Neural cell (in vitro differentiated cells): ENCODE results near the gene DYNC2H1. TPM values are rescaled to one million over a fixed set of nuclear protein-coding genes. Genes with fewer than 3 reads are reported as not detected.

ENCODE experiments used
- H2AFZ ChIP-seq: fragments of 200-600, 300-800 bp; sonication (generic), shearing (Covaris generic); 2 replicates; pipeline ENCODE4 v1.6.0; 2014; ENCODE audit warnings: low read depth, mild to moderate bottlenecking, antibody characterized with exemption, low read length, moderate library complexity
- H3F3A ChIP-seq: fragments of 200-600 bp; shearing (Covaris generic); 2 replicates; pipeline ENCODE4 v1.6.1; 2016; ENCODE audit warnings: mild to moderate bottlenecking, moderate library complexity, mixed read lengths, antibody characterized with exemption, low read length; ENCODE audit not compliant: insufficient read depth, poor library complexity, severe bottlenecking
- H3K27ac ChIP-seq: fragments of 200-600, 300-800 bp; sonication (generic), shearing (Covaris generic); 2 replicates; pipeline ENCODE4 v1.5.1; 2014; ENCODE audit warnings: mild to moderate bottlenecking, low read length, moderate library complexity
- H3K27me3 ChIP-seq: fragments of 300-800, 200-600 bp; sonication (generic), shearing (Covaris generic); 2 replicates; pipeline ENCODE4 v1.6.0; 2014; ENCODE audit warnings: mild to moderate bottlenecking, low read depth, low read length, moderate library complexity; ENCODE audit not compliant: insufficient read depth
- H3K36me3 ChIP-seq: fragments of 300-800, 200-600 bp; sonication (generic), shearing (Covaris generic); 2 replicates; pipeline ENCODE4 v1.5.1; 2014; ENCODE audit warnings: mild to moderate bottlenecking, antibody characterized with exemption, low read length, moderate library complexity; ENCODE audit not compliant: insufficient read depth
- H3K4me2 ChIP-seq: fragments of 300-800, 200-600 bp; sonication (generic), shearing (Covaris generic); 2 replicates; pipeline ENCODE4 v1.6.0; 2014; ENCODE audit warnings: mild to moderate bottlenecking, low read length
- H3K4me3 ChIP-seq: fragments of 300-800, 200-600 bp; sonication (generic), shearing (Covaris generic); 2 replicates; pipeline ENCODE4 v1.5.1; 2014; ENCODE audit warnings: mild to moderate bottlenecking, low read length, moderate library complexity
- H3K79me2 ChIP-seq: fragments of 200-600 bp; shearing (Covaris generic); replicated peaks from 2 replicates; pipeline ENCODE4 v1.6.0; 2014; ENCODE audit warnings: mild to moderate bottlenecking, low read length, moderate library complexity; ENCODE audit not compliant: insufficient read depth
- H3K9ac ChIP-seq: fragments of 300-800, 200-600 bp; sonication (generic), shearing (Covaris generic); 2 replicates; pipeline ENCODE4 v1.6.1; 2016; ENCODE audit warnings: mild to moderate bottlenecking, low read length, mixed read lengths
- H3K9me2 ChIP-seq: fragments of 200-600 bp; shearing (Covaris generic); 2 replicates; pipeline ENCODE4 v1.6.1; 2016; ENCODE audit warnings: mild to moderate bottlenecking, low read length, mixed read lengths; ENCODE audit not compliant: insufficient read depth
- H3K9me3 ChIP-seq: fragments of 200-600, 300-800 bp; sonication (generic), shearing (Covaris generic); 2 replicates; pipeline ENCODE4 v1.6.1; 2016; ENCODE audit warnings: mild to moderate bottlenecking, mixed run types, low read length, moderate library complexity, mixed read lengths
- H4K20me1 ChIP-seq: fragments of 200-600 bp; shearing (Covaris generic); 2 replicates; pipeline ENCODE4 v1.6.1; 2016; ENCODE audit warnings: mild to moderate bottlenecking, mixed run types; ENCODE audit not compliant: insufficient read depth
- CTCF ChIP-seq: fragments of 450-650 bp; IDR thresholded peaks from 2 replicates; pipeline ENCODE4 v1.5.1; 2014; ENCODE audit warnings: antibody characterized with exemption, mild to moderate bottlenecking, moderate library complexity; ENCODE audit not compliant: poor library complexity, severe bottlenecking
- EP300 ChIP-seq: fragments of 450-650 bp; conservative IDR thresholded peaks from 2 replicates; pipeline ENCODE4 v1.6.1; 2014; ENCODE audit warnings: antibody characterized with exemption, mild to moderate bottlenecking, moderate library complexity; ENCODE audit not compliant: poor library complexity, severe bottlenecking
- EZH2 ChIP-seq: fragments of 200-600, 300-800 bp; shearing (Covaris generic), sonication (generic); IDR thresholded peaks from 2 replicates; pipeline ENCODE4 v1.6.1; 2014; ENCODE audit warnings: antibody characterized with exemption, low read length, borderline replicate concordance, mild to moderate bottlenecking; ENCODE audit not compliant: insufficient read depth, poor library complexity, severe bottlenecking
- MXI1 ChIP-seq: fragments of 450-650 bp; conservative IDR thresholded peaks from 2 replicates; pipeline ENCODE4 v1.6.1; 2014; ENCODE audit warnings: antibody characterized with exemption, mild to moderate bottlenecking; ENCODE audit not compliant: poor library complexity, severe bottlenecking
- POLR2AphosphoS5 ChIP-seq: IDR thresholded peaks from 2 replicates; pipeline ENCODE4 v1.6.1; 2012
- RAD21 ChIP-seq: fragments of 450-650 bp; conservative IDR thresholded peaks from 2 replicates; pipeline ENCODE4 v1.6.1; 2014; ENCODE audit warnings: antibody characterized with exemption, mild to moderate bottlenecking, moderate library complexity
- REST ChIP-seq: IDR thresholded peaks from 2 replicates; pipeline ENCODE4 v1.6.1; 2012; ENCODE audit warnings: borderline replicate concordance
- SMC3 ChIP-seq: fragments of 450-650 bp; conservative IDR thresholded peaks from 2 replicates; pipeline ENCODE4 v1.6.1; 2014; ENCODE audit warnings: antibody characterized with exemption, mild to moderate bottlenecking, moderate library complexity; ENCODE audit not compliant: poor library complexity
- TAF1 ChIP-seq: IDR thresholded peaks from 2 replicates; pipeline ENCODE4 v1.6.1; 2012; ENCODE audit warnings: low read depth
- polyA plus RNA-seq: library from polyadenylated mRNA; depleted of rRNA; stranded (reverse); fragments of >200 nt; gene quantifications from 2 replicates; pipeline ENCODE4 v1.2.3, GENCODE V29; 2014

DYNC2H1 gene
- polyA plus RNA-seq, 1 donor from 2014 or later: 14.1 TPM

- no peaks in the 10 kb centered on the region for H3K9me2 ChIP-seq
- H3K36me3 ChIP-seq: peaks cover 5% of the 10 kb centered on the region
- no peak overlapping the region for H3K27ac ChIP-seq
- no peaks in the 10 kb centered on the region for H4K20me1 ChIP-seq
- no peaks in the 10 kb centered on the region for H3K27me3 ChIP-seq
- no peaks in the 10 kb centered on the region for H3K9me3 ChIP-seq
- no peak overlapping the region for H3K4me3 ChIP-seq
- no peak for TF ChIP-seq REST
- TF ChIP-seq POLR2AphosphoS5: no peak
- no peak for TF ChIP-seq EP300
- TF ChIP-seq EZH2: no peak
- TF ChIP-seq TAF1: no peak
- TF ChIP-seq RAD21: no peak
- no peak for TF ChIP-seq CTCF
- no peak for TF ChIP-seq MXI1
- TF ChIP-seq SMC3: no peak
- no peak overlapping the region for H3K4me2 ChIP-seq
- no peak overlapping the region for H3K9ac ChIP-seq
- no peak overlapping the region for H2AFZ ChIP-seq
- H3F3A ChIP-seq: no peaks in the 10 kb centered on the region
- H3K79me2 ChIP-seq: peaks cover 11% of the 10 kb centered on the region
Observed at GRCh38 chr11:103070142-103070541, 39.1 kb upstream of the DYNC2H1 start.

DNA sequence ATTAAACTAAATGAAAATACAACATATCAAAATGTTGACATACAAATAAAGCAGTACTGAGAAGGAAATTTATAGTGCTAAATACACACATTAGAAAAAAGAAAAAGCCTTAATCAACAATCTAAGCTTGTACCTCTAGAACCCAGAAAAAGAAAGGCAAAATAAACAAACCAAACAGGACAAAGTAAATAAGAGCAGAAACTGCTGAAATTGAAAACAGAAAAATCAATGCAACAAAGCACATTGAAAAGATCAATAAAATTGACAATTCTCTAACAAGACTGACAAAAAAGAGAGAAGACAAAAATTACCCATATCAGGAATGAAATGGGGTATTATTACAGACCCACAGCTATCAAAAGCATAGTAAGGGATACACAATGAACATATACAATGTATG is 38.2 kb upstream of the DYNC2H1 start:
- no peak overlapping the region for H3K9ac ChIP-seq
- H3K27me3 ChIP-seq: no peaks in the 10 kb centered on the region
- no peaks in the 10 kb centered on the region for H3K9me3 ChIP-seq
- no peak for TF ChIP-seq RAD21
- H3K36me3 ChIP-seq: no peaks in the 10 kb centered on the region
- no peak overlapping the region for H3K27ac ChIP-seq
- no peaks in the 10 kb centered on the region for H4K20me1 ChIP-seq
- no peak overlapping the region for H2AFZ ChIP-seq
- H3K79me2 ChIP-seq: peaks cover 11% of the 10 kb centered on the region
- no peaks in the 10 kb centered on the region for H3F3A ChIP-seq
- H3K4me3 ChIP-seq: no peak overlapping the region
- H3K9me2 ChIP-seq: no peaks in the 10 kb centered on the region
- no peak overlapping the region for H3K4me2 ChIP-seq

DNA sequence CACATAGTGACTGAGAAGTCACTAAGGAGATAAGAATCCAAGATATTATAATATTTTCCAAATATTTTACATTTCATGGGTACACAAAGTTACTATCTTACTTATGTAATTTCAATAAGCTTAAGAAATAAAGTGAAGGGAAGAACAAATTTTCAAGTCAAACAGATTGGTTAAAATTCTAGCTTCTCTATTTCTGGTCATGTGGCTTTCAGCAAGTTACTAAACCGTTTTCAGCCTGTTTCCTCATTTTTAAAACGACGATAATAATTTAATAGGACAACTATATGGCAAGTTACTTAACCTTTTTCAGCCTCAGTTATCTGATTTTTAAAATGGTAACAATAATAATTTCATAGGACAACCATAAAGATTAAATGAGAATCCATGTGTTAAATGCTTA is 32.9 kb upstream of the DYNC2H1 start:
- Histone ChIP-seq H3K27ac (no peak overlapping the region), H3K36me3 (no peaks in the 10 kb centered on the region), H3K4me3 (no peak overlapping the region), H4K20me1 (no peaks in the 10 kb centered on the region), H3F3A (no peaks in the 10 kb centered on the region), H3K9me3 (no peaks in the 10 kb centered on the region), H3K4me2 (no peak overlapping the region), H3K9me2 (no peaks in the 10 kb centered on the region), H3K27me3 (no peaks in the 10 kb centered on the region), H2AFZ (no peak overlapping the region), H3K79me2 (no peaks in the 10 kb centered on the region), H3K9ac (no peak overlapping the region)
- TF ChIP-seq MXI1 (no peak), REST (no peak), EP300 (no peak), EZH2 (no peak), POLR2AphosphoS5 (no peak), CTCF (no peak), TAF1 (no peak), RAD21 (no peak)
